ENCODE measurements around the gene NOP56.

GRCh38 chr20:2696646-2697045 is 44.2 kb downstream of the NOP56 start:
- TF ChIP-seq CTCF (conservative IDR thresholded peaks at IDR 0.05 in 1 of 2, IDR thresholded peaks at IDR 0.05 in 1 of 2; ENCODE audit: extremely low read depth in 1 of 2, insufficient read depth in 1 of 2, low read depth in 1 of 2, low read length in 2 of 2) (no peak), EZH2 (IDR thresholded peaks at IDR 0.05; ENCODE audit: borderline replicate concordance, low read length) (no peak)

All from mammary epithelial cell (primary cell).